Astrocyte of the spinal cord (primary cell): Measurements from ENCODE around the gene PLLP.

Source experiments
- DNase-seq: peaks from one replicate; pipeline ENCODE4 v3.0.0; 2011; ENCODE audit warnings: low read depth, low spot score
- H3K4me3 ChIP-seq: 2 replicates; pipeline ENCODE4 v1.5.1; 2011; ENCODE audit warnings: low read depth, mild to moderate bottlenecking, low read length, moderate library complexity
- CTCF ChIP-seq: IDR thresholded peaks from 2 replicates; pipeline ENCODE4 v1.5.1; 2012; ENCODE audit warnings: low read depth, mild to moderate bottlenecking, low read length, inconsistent platforms
- in situ Hi-C: cut with HindIII; loops from 2 replicates; pipeline ENCODE4 v1.10.0; 2017; ENCODE audit warnings: low sequenced_read_pairs

PLLP gene

GRCh38 chr16:57213462-57213861 is 71.0 kb downstream of the PLLP start:
- H3K4me3 ChIP-seq: no peak overlapping the region
- no peak for DNase-seq
- no peak for TF ChIP-seq CTCF
- in situ Hi-C loops: no loop called here

GRCh38 chr16:57209780-57210179 is 74.7 kb downstream of the PLLP start:
- H3K4me3 ChIP-seq: no peak overlapping the region
- in situ Hi-C loops: no loop called here
- no peak for TF ChIP-seq CTCF
- DNase-seq: no peak

- TF ChIP-seq CTCF: no peak
- DNase-seq: no peak
- H3K4me3 ChIP-seq: no peak overlapping the region
- in situ Hi-C loops: no loop called here
Measured at GRCh38 chr16:57208926-57209325, 75.5 kb downstream of the PLLP start.
